Gastrocnemius medialis (tissue), 4 donors: ENCODE measurements around the gene HECTD4.

Experiments
- POLR2A ChIP-seq, 2 donors: fragments of 450-650 bp; IDR thresholded peaks; one replicate each; pipeline ENCODE4 v1.6.1; 2017; ENCODE audit warnings: antibody characterized with exemption in 2 of 2, mild to moderate bottlenecking in 2 of 2, moderate library complexity in 2 of 2
- TF ChIP-seq, protein P1 (sequence below), 5 experiments: fragments of 450-650 bp in 3 of 5; fragments of 200-600 bp in 2 of 5; sonication (generic) in 2 of 5; IDR thresholded peaks in 4 of 5; conservative IDR thresholded peaks in 1 of 5; 1 replicate in 4 of 5; 2 replicates in 1 of 5; pipeline ENCODE4 v1.5.1; 2016 to 2019; ENCODE audit warnings: antibody characterized with exemption in 5 of 5, mild to moderate bottlenecking in 3 of 5, moderate library complexity in 3 of 5

DNA sequence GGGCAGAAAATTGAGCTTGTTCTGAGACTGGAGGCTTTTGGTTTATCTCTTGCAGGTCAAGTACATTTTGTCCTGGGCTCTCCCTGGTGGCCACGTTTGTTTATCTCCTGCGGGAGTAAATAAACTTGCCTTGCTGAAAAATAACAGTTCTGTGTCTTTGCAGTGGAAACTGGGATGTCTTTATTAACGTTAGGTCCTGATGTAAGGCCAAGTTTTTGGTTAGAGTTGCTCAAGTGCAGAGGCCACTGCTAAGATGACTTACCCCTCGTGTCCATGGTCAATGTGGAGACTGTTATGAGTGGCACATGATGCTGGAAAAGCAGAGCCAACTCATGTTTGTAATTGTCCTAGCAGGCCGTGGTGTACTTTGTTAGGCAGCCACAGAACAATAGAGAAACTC, 40.3 kb upstream of the HECTD4 start:
- TF ChIP-seq, protein P1, sequence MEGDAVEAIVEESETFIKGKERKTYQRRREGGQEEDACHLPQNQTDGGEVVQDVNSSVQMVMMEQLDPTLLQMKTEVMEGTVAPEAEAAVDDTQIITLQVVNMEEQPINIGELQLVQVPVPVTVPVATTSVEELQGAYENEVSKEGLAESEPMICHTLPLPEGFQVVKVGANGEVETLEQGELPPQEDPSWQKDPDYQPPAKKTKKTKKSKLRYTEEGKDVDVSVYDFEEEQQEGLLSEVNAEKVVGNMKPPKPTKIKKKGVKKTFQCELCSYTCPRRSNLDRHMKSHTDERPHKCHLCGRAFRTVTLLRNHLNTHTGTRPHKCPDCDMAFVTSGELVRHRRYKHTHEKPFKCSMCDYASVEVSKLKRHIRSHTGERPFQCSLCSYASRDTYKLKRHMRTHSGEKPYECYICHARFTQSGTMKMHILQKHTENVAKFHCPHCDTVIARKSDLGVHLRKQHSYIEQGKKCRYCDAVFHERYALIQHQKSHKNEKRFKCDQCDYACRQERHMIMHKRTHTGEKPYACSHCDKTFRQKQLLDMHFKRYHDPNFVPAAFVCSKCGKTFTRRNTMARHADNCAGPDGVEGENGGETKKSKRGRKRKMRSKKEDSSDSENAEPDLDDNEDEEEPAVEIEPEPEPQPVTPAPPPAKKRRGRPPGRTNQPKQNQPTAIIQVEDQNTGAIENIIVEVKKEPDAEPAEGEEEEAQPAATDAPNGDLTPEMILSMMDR (IDR thresholded peaks at IDR 0.05 in 4 of 5, conservative IDR thresholded peaks at IDR 0.05 in 1 of 5), result no peak
- TF ChIP-seq POLR2A (IDR thresholded peaks at IDR 0.05), result peak in 1 of 2 donors; percentile 40
